Endothelial cell of umbilical vein (primary cell): ENCODE data around the gene AK6. TPM values are rescaled to one million over a fixed set of nuclear protein-coding genes. Genes with fewer than 3 reads are reported as not detected.
"Not testable (repeated sequence)": the region's sequence is repeated elsewhere in the genome, so short reads cannot be mapped to it uniquely, and the experiment has no call there.

Source experiments
- BruUV-seq: library from RNA; stranded (reverse); fragments of 400-500 nt; replicated peaks from 2 replicates; lab custom pipeline; 2021; lab: Mats Ljungman, UMichigan
- CTCF ChIA-PET: fragments of 300-600, 350-600 bp; sonication (Branson Sonifier 250); formaldehyde crosslinking; loops from one replicate; lab custom pipeline; 2021; ENCODE audit warnings: antibody characterized with exemption, inconsistent platforms; lab: Charles Lee
- POLR2A ChIA-PET: fragments of 300-600, 350-600 bp; sonication (Branson Sonifier 250); formaldehyde crosslinking; loops from one replicate; lab custom pipeline; 2021; ENCODE audit warnings: antibody characterized with exemption, inconsistent platforms; lab: Charles Lee
- DNase-seq: peaks from one replicate; pipeline ENCODE4 v3.0.0-alpha.2; 2011; ENCODE audit warnings: low read depth, low spot score
- FAIRE-seq: peaks from 2 replicates; lab custom pipeline; 2011; peaks lifted over from hg19 to GRCh38; lab: Jason Lieb, UNC
- H2AFZ ChIP-seq: 2 replicates; pipeline ENCODE4 v1.6.0; 2012; ENCODE audit warnings: low read depth, low read length, control low read depth, inconsistent platforms
- H3K27ac ChIP-seq: 2 replicates; pipeline ENCODE4 v1.5.1; 2011; ENCODE audit warnings: low read depth, mild to moderate bottlenecking, control low read depth, low read length, moderate library complexity; ENCODE audit not compliant: insufficient read depth
- H3K27me3 ChIP-seq, 2 experiments: 2 replicates each; pipeline versions ENCODE4 v1.6.0 to v1.6.1; 2011; ENCODE audit warnings: low read length in 2 of 2, mixed read lengths in 1 of 2; ENCODE audit not compliant: control insufficient read depth in 2 of 2, insufficient read depth in 2 of 2
- H3K36me3 ChIP-seq, 2 experiments: 2 replicates in 1 of 2; 3 replicates in 1 of 2; pipeline ENCODE4 v1.5.1; 2011; ENCODE audit warnings: low read length in 2 of 2, mild to moderate bottlenecking in 1 of 2, moderate library complexity in 1 of 2; ENCODE audit not compliant: control insufficient read depth in 2 of 2, insufficient read depth in 2 of 2; ENCODE audit errors: extremely low read depth in 1 of 2
- H3K4me1 ChIP-seq: 3 replicates; pipeline ENCODE4 v1.5.1; 2011; ENCODE audit warnings: mild to moderate bottlenecking, low read length; ENCODE audit not compliant: control insufficient read depth, insufficient read depth; ENCODE audit errors: extremely low read depth
- H3K4me2 ChIP-seq: 2 replicates; pipeline ENCODE4 v1.6.1; 2011; ENCODE audit warnings: low read length, control low read depth, mixed read lengths; ENCODE audit not compliant: insufficient read depth
- H3K4me3 ChIP-seq, 3 experiments: fragments of 200-600 bp in 1 of 3; sonication (generic), shearing (Covaris generic) in 1 of 3; replicated peaks in 1 of 3; 2 replicates each; pipeline ENCODE4 v1.5.1; 2011 to 2016; ENCODE audit warnings: control low read depth in 3 of 3, low read length in 3 of 3, mild to moderate bottlenecking in 2 of 3, inconsistent platforms in 1 of 3, low read depth in 1 of 3, moderate library complexity in 1 of 3; ENCODE audit not compliant: insufficient read depth in 1 of 3
- H3K79me2 ChIP-seq: 2 replicates; pipeline ENCODE4 v1.6.0; 2012; ENCODE audit warnings: low read length, inconsistent platforms; ENCODE audit not compliant: control insufficient read depth, insufficient read depth
- H3K9ac ChIP-seq: replicated peaks from 2 replicates; pipeline ENCODE3; 2011; ENCODE audit warnings: low read length, control low read depth; ENCODE audit not compliant: insufficient read depth; ENCODE audit errors: extremely low read depth
- H3K9me1 ChIP-seq: replicated peaks from 3 replicates; pipeline ENCODE4 v1.6.0; 2011; ENCODE audit warnings: mild to moderate bottlenecking, low read length; ENCODE audit not compliant: control insufficient read depth, insufficient read depth; ENCODE audit errors: extremely low read depth
- H3K9me3 ChIP-seq: replicated peaks from 2 replicates; pipeline ENCODE4 v1.5.1; 2012; ENCODE audit warnings: low read length, inconsistent platforms; ENCODE audit not compliant: control insufficient read depth, insufficient read depth
- H4K20me1 ChIP-seq: replicated peaks from 2 replicates; pipeline ENCODE3; 2011; ENCODE audit warnings: mild to moderate bottlenecking, low read length; ENCODE audit not compliant: control insufficient read depth, insufficient read depth; ENCODE audit errors: extremely low read depth
- CTCF ChIP-seq, 2 donors: IDR thresholded peaks; 1 replicate in 1 of 2; 2 replicates in 1 of 2; pipeline ENCODE4 v1.5.1; 2011; ENCODE audit warnings: low read length in 2 of 2, mild to moderate bottlenecking in 2 of 2, moderate library complexity in 2 of 2, control low read depth in 1 of 2, inconsistent platforms in 1 of 2, low read depth in 1 of 2; ENCODE audit not compliant: insufficient read depth in 1 of 2; ENCODE audit errors: extremely low read depth in 1 of 2
- MAX ChIP-seq: IDR thresholded peaks from 2 replicates; pipeline ENCODE4 v1.6.1; 2011; ENCODE audit not compliant: insufficient read depth, insufficient read length
- dilution Hi-C: fragments of 300-500 bp; cut with MboI; formaldehyde crosslinking; loops from one replicate; pipeline ENCODE4 v1.15.0; 2019; ENCODE audit warnings: low sequenced_read_pairs; ENCODE audit not compliant: extremely low pct_ligation_motif_present
- intact Hi-C: fragments of 100-400 bp; cut with micrococcal nuclease; formaldehyde crosslinking; loops from one replicate; pipeline ENCODE4 v1.10.0; 2022
- polyA plus RNA-seq, 4 experiments: library from polyadenylated mRNA; depleted of rRNA in 3 of 4; stranded (reverse) in 3 of 4; unstranded in 1 of 4; fragments of >200 nt; gene quantifications; 2 replicates each; pipeline versions ENCODE4 v1.2.1 to v1.2.3, GENCODE V29; 2011 to 2012; ENCODE audit warnings: missing spikeins in 1 of 4
- total RNA-seq: library from RNA; stranded (reverse); gene quantifications from 2 replicates; pipeline ENCODE4 v1.2.3, GENCODE V29; 2021

The AK6 gene
- total and polyA plus RNA-seq, 2 donors (not counting 3 experiments of a cell fraction or from before 2014, with no cell fraction given), result 13.2 to 30.1 TPM

DNA sequence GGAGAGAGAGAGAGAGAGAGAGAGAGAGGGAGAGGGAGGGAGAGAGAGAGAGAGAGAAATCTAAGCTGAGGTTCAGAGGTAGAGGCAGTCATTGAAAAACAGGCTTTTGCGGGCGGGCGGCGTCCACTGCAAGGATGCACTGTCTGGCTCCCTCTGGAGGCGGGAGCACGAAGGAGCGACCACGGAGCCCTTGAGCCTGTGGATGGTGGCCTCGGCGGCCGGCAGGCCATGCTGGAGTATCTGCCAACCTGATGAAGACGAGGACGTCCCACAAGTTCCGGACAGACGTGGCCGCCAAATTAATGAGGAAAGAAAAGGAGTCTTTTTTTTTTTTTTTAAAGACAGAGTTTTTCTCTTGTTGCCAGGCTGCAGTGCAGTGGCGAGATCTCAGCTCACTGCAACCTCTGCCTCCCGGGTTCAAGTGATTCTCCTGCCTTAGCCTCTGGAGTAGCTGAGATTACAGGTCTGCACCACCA lies 34.5 kb downstream of the AK6 start:
- Histone ChIP-seq H3K9me1 (no peaks in the 10 kb centered on the region), H2AFZ (peak overlapping the region; percentile 40), H3K4me3 (no peak overlapping the region), H3K27ac (no peak overlapping the region), H3K9me3 (no peaks in the 10 kb centered on the region), H3K4me1 (peaks cover 7% of the 10 kb centered on the region), H3K27me3 (no peaks in the 10 kb centered on the region), H3K79me2 (no peaks in the 10 kb centered on the region), H3K4me2 (no peak overlapping the region), H3K9ac (no peak overlapping the region), H4K20me1 (no peaks in the 10 kb centered on the region), H3K36me3 (no peaks in the 10 kb centered on the region)
- dilution Hi-C loops (no loop called here), intact Hi-C loops (loop anchor here (1.0 to 5.0 kb wide), 6 partner anchors 34 to 292 kb away; partner anchors contain the start of genes AK6, CCNB1, CDK7 and RAD17)
- CTCF ChIA-PET, result interaction anchor here (0.7 to 4.5 kb wide), 23 partner anchors 8 to 311 kb away, joined by 3 to 47 read pairs (median 4); partner anchors contain the start of genes CCNB1, CDK7 and SLC30A5
- FAIRE-seq, result peak; percentile 90
- DNase-seq, result peak; percentile 69
- no TSS peak for BruUV-seq
- POLR2A ChIA-PET, result no interaction called here
- TF ChIP-seq CTCF (IDR thresholded peaks at IDR 0.05; ENCODE audit: extremely low read depth in 1 of 2, insufficient read depth in 1 of 2, low read depth in 1 of 2, low read length in 2 of 2) (peak; percentile 77 to 97), MAX (no peak)

GRCh38 chr5:69333668-69334315 lies 35.5 kb downstream of the AK6 start:
- intact Hi-C loops, result loop anchor here (1.0 to 5.0 kb wide), 7 partner anchors 35 to 290 kb away; partner anchors contain the start of genes AK6, CCNB1, CDK7 and RAD17
- H3K4me1 ChIP-seq, H3K27me3 ChIP-seq, H3K4me3 ChIP-seq, H3K4me2 ChIP-seq, FAIRE-seq, H4K20me1 ChIP-seq, H3K79me2 ChIP-seq, dilution Hi-C loops, H3K9ac ChIP-seq, H3K9me3 ChIP-seq, POLR2A ChIA-PET, H3K9me1 ChIP-seq, H3K27ac ChIP-seq, BruUV-seq, DNase-seq, H3K36me3 ChIP-seq, H2AFZ ChIP-seq: not testable (repeated sequence)
- CTCF ChIA-PET, result interaction anchor here (0.9 to 4.5 kb wide), 14 partner anchors 9 to 310 kb away, joined by 3 to 47 read pairs (median 6); partner anchors contain the start of genes CCNB1, CDK7 and SLC30A5
